ENCODE results near the gene MXD4. TPM values are rescaled to one million over a fixed set of nuclear protein-coding genes. Genes with fewer than 3 reads are reported as not detected.

The MXD4 gene
- total RNA-seq, 1 experiment from 2014 or later: 18.9 TPM

DNA sequence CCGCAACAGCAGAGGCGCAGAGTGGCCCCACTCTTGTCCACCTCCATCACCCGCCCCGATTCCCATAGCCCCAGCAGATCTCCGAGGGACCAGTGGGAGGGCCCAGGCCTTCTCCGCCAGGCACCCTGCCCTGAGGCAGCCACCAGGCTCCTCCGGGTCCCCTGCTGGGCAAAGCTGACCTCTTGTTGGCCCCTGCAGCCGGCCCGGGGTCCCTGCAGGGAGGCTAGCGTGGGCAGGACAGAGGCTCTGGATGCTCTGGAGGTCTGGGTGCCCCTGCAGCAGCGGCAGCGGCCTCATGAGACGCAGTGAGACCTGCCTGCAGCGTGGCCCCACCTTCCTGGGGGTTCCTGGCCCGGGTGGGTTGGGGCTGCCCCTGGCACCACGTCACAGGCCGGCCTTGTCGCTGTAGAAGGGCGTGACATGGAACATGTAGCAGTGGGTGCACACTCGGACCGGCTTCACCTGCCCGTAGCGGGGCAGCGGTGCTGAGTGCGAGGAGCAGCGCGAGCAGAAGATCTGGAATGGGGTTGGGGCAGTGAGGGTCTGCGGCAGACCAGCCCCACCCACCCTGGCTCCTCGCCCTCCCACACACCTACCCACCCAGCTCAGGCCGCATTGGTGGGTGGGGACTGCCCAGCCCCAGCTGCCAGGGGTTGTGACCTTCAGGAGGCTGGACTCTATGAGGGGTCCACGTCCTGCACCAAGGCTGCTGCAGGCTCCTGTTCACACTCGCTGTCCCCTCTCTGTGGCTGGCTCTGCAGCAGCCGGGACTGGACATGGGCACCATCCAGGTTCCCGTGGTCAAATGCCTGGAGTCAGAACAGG, 8.6 kb upstream of the MXD4 start:
- ChIA-PET CTCF (no interaction called here), POLR2A (ENCODE audit: unreplicated experiment) (no interaction called here)
- Histone ChIP-seq H2AFZ (ENCODE audit: low read length) (no peak overlapping the region), H3K9me3 (ENCODE audit: low read length) (no peaks in the 10 kb centered on the region), H3K27ac (ENCODE audit: low read length) (no peak overlapping the region), H3K79me2 (ENCODE audit: low read length) (no peaks in the 10 kb centered on the region), H3K4me2 (ENCODE audit: low read length) (no peak overlapping the region), H3K9me2 (replicated peaks; ENCODE audit: low read length) (no peaks in the 10 kb centered on the region), H3F3A (ENCODE audit: low read length, unreplicated experiment) (no peaks in the 10 kb centered on the region), H3K9ac (ENCODE audit: low read length) (no peak overlapping the region), H4K20me1 (ENCODE audit: low read length) (no peaks in the 10 kb centered on the region), H3K4me3 (ENCODE audit: low read length) (no peak overlapping the region), H3K36me3 (ENCODE audit: low read depth, low read length) (no peaks in the 10 kb centered on the region), H3K4me1 (ENCODE audit: insufficient read depth, low read length) (no peaks in the 10 kb centered on the region), H3K27me3 (ENCODE audit: low read length) (no peaks in the 10 kb centered on the region)
- ATAC-seq (no peak), DNase-seq (no peak)
- no peak for TF ChIP-seq EZH2phosphoT487 (IDR thresholded peaks at IDR 0.05; ENCODE audit: borderline replicate concordance, low read length)
- intact Hi-C loops (cut with micrococcal nuclease): no loop called here
- no TSS peak for BruUV-seq (replicated peaks)

DNA sequence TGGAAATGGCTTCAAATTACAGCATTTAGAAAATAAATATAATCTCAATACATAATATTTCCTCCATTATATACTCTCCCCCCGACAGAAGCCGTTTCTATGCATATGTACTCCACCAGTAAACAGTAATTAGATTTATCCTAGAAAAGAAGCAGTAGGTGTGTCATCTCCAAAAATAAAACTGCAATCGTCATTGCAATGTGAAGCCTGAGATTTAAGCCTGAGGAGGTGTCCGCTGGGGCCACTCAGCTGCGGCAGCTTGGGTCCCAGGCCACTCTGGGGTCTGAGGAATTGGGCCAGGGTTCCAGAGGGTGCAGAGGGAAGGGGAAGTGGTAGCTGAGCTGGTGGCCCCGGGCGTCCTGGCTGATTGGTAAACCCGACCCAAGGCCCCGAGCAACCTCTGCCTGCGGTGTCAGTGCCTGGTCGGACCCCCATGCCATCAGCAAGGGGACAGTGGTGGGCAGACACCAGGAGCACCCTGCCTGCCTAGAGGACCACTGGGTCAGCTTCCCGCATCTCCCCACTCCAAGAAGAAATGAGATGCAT, 7.8 kb upstream of the MXD4 start:
- Histone ChIP-seq H3K4me1 (ENCODE audit: insufficient read depth, low read length) (no peaks in the 10 kb centered on the region), H3K27me3 (ENCODE audit: low read length) (no peaks in the 10 kb centered on the region), H3F3A (ENCODE audit: low read length, unreplicated experiment) (no peaks in the 10 kb centered on the region), H3K9me2 (replicated peaks; ENCODE audit: low read length) (no peaks in the 10 kb centered on the region), H2AFZ (ENCODE audit: low read length) (no peak overlapping the region), H3K36me3 (ENCODE audit: low read depth, low read length) (no peaks in the 10 kb centered on the region), H3K27ac (ENCODE audit: low read length) (no peak overlapping the region), H4K20me1 (ENCODE audit: low read length) (no peaks in the 10 kb centered on the region), H3K79me2 (ENCODE audit: low read length) (no peaks in the 10 kb centered on the region), H3K9ac (ENCODE audit: low read length) (no peak overlapping the region), H3K9me3 (ENCODE audit: low read length) (no peaks in the 10 kb centered on the region), H3K4me2 (ENCODE audit: low read length) (no peak overlapping the region), H3K4me3 (ENCODE audit: low read length) (no peak overlapping the region)
- CTCF ChIA-PET: no interaction called here
- POLR2A ChIA-PET (ENCODE audit: unreplicated experiment): no interaction called here
- no peak for TF ChIP-seq EZH2phosphoT487 (IDR thresholded peaks at IDR 0.05; ENCODE audit: borderline replicate concordance, low read length)
- TF ChIP-seq EZH2 (IDR thresholded peaks at IDR 0.05; ENCODE audit: low read length, unreplicated experiment): no peak
- no peak for TF ChIP-seq CTCF (conservative IDR thresholded peaks at IDR 0.05; ENCODE audit: low read depth, low read length)
- DNase-seq: no peak
- BruUV-seq (replicated peaks): no TSS peak
- no peak for ATAC-seq
- intact Hi-C loops (cut with micrococcal nuclease): no loop called here

GRCh38 chr4:2269206-2269531, 7.3 kb upstream of the MXD4 start:
- H3K27ac ChIP-seq (ENCODE audit: low read length): no peak overlapping the region
- ATAC-seq (no peak), DNase-seq (no peak)
- H3K79me2 ChIP-seq (ENCODE audit: low read length): no peaks in the 10 kb centered on the region
- H3K9me3 ChIP-seq (ENCODE audit: low read length): no peaks in the 10 kb centered on the region
- no peaks in the 10 kb centered on the region for H3K27me3 ChIP-seq (ENCODE audit: low read length)
- no peaks in the 10 kb centered on the region for H3K4me1 ChIP-seq (ENCODE audit: insufficient read depth, low read length)
- no peak overlapping the region for H2AFZ ChIP-seq (ENCODE audit: low read length)
- no peak for TF ChIP-seq EZH2phosphoT487 (IDR thresholded peaks at IDR 0.05; ENCODE audit: borderline replicate concordance, low read length)
- no peak for TF ChIP-seq CTCF (conservative IDR thresholded peaks at IDR 0.05; ENCODE audit: low read depth, low read length)
- no peak for TF ChIP-seq EZH2 (IDR thresholded peaks at IDR 0.05; ENCODE audit: low read length, unreplicated experiment)
- no peak overlapping the region for H3K4me3 ChIP-seq (ENCODE audit: low read length)
- intact Hi-C loops (cut with micrococcal nuclease): no loop called here
- no peak overlapping the region for H3K9ac ChIP-seq (ENCODE audit: low read length)
- no peaks in the 10 kb centered on the region for H3K9me2 ChIP-seq (replicated peaks; ENCODE audit: low read length)
- H4K20me1 ChIP-seq (ENCODE audit: low read length): no peaks in the 10 kb centered on the region
- POLR2A ChIA-PET (ENCODE audit: unreplicated experiment): no interaction called here
- CTCF ChIA-PET: no interaction called here
- H3K4me2 ChIP-seq (ENCODE audit: low read length): no peak overlapping the region
- BruUV-seq (replicated peaks): no TSS peak
- H3K36me3 ChIP-seq (ENCODE audit: low read depth, low read length): no peaks in the 10 kb centered on the region
- H3F3A ChIP-seq (ENCODE audit: low read length, unreplicated experiment): no peaks in the 10 kb centered on the region
